Measurements from ENCODE around the gene KCNC1.
A peak's percentile ranks its signal among the peaks of the same experiment; 100 is the strongest.

Gene KCNC1

DNA sequence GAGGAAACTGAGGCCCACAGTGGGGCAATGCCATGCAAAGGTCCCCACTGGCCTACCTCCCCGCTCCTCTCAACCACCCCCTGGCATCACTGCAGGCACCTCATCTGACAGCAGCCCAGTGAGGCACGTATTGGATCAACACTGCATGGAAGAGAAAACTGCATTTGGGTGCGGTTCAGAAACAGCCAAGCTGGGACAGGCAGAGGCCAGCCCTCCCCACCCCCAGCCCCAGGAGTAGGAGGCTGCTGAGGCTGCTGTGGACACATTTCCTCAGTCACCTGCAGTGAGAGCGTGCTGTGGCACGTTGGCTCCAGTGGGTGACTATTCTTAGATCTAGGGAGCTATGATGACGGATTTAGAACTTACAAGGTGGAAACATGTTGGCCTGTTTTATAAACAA, 63.7 kb downstream of the KCNC1 start:
- DNase-seq, result no peak

GRCh38 chr11:17798716-17799115, 64.1 kb downstream of the KCNC1 start:
- DNase-seq, result no peak

DNA sequence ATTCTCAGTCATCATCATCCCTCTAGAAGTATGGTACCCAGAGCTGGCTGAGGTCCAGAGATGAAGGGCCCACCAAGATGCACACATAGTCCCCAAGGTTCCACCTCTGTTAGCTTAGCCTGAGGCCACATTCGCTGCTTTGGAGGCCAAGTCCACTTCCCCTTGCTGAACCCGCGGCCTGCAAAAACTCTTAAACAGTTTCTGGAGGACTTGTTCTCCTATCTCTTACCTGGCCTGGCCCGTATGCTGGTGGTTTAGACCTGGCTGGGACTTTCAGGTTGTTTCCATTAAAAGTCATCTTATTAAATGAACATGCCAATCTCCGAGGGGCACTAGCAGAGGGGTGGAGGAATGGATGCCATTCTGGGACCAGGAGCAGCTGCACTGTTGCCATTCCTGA, 64.6 kb downstream of the KCNC1 start:
- DNase-seq, result no peak

DNA sequence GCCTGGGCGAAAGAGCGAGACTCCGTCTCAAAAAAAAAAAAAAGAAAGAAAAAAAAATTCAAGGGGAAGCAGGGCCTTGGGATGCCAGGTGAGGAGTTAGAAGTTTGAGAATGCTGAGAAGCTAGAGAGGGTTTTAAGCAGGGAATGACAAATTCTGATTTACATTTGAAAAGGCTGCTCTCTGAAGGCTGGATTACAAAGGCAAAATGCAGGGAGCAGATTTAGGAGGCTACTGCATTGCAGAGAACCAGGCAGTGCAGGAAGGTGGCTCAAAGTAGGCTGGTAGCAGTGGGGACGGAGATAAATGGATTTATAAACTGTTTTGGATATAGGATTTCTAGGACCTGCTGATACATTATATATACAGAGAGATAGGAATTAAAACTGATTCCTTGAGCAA, 66.6 kb downstream of the KCNC1 start:
- no peak for DNase-seq

- no peak for DNase-seq
Measured at GRCh38 chr11:17802491-17802890, 67.9 kb downstream of the KCNC1 start.

DNA sequence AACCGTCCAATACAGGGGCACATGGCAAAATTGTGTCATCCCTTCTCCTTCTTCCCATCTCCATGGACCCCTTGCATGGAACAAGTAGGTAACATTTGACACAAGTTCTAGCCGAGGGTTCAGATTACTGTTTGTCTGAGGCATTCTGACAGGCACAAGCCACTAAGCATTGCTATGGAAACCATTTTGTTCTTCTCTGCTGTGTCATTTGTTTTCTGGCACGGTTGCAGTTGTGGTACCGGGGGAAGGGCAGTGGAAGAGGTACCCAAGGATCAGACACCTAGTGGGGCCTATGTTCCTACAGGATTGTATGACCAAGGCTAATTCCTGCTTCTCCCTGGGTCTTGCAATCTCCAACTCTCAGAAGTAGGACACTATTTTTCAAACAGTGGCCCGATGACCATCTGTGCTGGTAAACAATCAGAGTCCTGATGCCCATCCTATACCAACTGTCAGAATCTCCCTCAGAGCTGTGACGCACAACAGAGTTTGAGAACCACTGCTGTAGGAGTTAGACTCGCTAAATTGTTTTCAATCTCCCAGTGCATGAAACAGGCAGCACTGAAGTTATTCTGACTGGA, 69.3 kb downstream of the KCNC1 start:
- DNase-seq, result no peak

DNA sequence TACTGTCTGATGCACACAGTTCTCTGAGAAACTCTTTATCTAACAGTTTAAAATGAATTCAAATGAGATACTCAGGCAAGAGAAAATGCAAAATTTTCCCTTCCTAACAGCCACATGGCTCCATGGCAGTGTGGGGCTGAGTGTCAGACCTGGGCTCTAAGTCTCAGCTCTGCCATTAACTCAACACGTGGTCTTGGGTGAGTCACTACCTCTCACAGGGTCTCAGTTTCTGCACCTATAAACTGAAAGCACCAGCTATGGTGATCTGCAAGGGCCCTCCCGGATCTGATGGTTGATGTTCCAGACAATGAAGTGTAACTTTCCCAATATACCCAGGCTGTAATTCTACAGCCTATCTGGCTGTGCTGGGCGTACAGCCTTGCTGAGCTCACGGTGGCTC, 70.5 kb downstream of the KCNC1 start:
- DNase-seq, result no peak

DNA sequence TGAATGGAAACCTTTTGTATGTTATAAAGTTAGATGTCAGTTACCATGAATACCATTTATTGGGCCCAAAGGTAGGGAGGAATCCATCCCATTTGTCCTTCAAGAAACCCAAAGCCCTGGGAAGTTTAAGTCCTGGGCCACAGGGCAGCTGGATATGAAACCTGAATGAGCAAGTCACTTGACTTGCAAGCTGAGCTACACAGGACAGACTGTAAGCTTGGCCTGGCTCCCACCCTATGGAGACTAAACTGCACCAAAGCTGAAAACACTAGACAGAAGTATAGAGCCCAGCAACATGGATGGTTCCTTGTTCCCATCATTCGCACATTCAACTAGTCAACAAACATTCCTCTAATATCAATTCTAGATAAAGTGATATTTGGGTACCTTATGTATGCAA, 71.3 kb downstream of the KCNC1 start:
- no peak for DNase-seq

DNA sequence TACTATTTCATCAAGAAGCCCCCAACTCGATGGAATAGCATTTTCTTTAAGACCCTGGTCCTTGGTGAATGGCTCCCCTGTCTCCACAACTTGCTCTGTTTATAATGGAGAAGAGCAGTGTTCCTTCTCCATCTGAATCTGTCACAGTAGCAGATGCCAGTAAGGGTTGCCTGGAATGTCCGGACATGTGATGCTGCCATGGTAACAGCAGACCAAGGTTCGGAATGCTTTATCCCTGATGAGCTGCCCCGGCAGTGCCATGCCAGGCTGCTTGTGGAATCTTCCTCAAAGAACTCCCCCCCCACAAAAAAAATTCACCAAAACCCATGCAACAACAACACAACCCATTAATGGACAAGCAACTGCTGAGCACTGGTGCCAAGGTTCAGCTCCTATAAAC, 72.5 kb downstream of the KCNC1 start:
- DNase-seq, result no peak

DNA sequence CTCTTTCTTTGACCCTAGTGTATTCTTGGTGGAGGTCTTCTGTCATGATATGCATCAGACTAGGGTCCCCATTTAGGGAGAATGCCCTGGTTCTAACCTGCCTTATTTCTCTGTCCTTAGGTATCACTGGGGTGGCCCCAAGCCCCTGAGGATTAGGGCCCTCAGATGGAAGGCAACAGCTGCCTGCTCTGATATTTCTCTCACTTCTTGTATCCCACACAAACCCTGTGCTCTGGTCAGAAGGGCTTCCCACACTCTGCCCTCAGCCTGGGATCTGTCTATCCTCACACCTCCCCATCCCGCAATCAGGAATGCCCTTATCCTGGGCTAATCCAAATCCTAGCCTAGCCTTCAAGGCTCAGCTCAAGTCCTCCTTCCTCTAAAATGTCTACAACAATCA, 75.5 kb downstream of the KCNC1 start:
- DNase-seq, result no peak

- no peak for DNase-seq
Measured at GRCh38 chr11:17810746-17811145, 76.2 kb downstream of the KCNC1 start.

DNA sequence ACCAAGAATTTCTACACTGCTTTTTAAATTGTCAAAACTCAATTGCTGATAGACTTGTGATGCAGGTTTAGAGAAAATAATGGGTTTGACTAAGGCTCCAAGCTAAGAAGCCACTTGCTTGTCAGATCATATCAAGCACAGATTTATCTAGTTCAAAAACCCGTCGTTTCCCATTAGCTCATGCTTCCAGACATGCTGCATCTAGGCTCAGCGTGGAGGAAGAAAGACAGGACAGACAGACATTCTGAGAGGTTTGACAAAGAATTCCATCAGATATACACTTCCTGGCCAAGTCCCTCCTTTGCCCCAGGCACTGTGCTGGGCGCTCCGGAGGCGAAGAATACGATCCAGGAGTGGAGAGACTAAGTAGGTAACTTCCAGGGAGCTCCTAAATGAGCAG, 76.8 kb downstream of the KCNC1 start:
- DNase-seq, result no peak

- DNase-seq, result no peak
Measured at GRCh38 chr11:17812091-17812864, 77.7 kb downstream of the KCNC1 start.

GRCh38 chr11:17812865-17813187, 78.2 kb downstream of the KCNC1 start:
- no peak for DNase-seq

DNA sequence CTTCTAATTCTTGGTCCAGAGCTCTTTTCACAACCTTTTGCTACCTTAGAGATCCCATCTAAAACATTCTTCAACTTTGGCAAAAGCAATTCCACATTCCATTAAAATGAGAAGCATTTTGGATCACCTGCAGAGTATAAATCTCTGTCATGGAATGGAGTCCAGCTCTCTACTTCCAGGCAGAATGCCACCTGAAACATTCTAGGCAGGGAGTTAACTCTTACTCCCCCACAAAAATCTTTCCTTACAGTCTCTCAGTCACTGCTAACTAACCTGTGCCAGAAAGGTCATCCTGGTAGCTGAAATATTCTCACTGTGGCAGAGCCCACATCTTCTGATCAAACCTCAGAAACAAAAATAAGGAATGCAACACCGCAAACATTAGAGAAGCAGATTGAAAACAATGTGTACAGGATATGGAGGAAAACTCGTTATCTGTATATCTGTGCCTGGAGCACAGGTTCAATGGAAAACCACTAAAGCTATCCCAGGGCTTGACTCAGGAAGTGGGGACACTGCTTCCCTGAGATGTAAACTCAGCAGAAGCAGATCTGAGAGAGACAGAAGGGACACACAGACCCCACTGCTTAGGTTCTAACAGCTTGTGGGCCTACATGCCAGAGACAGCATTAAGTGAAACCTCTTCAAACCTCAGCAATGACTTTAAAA, 78.9 kb downstream of the KCNC1 start:
- no peak for DNase-seq

DNA sequence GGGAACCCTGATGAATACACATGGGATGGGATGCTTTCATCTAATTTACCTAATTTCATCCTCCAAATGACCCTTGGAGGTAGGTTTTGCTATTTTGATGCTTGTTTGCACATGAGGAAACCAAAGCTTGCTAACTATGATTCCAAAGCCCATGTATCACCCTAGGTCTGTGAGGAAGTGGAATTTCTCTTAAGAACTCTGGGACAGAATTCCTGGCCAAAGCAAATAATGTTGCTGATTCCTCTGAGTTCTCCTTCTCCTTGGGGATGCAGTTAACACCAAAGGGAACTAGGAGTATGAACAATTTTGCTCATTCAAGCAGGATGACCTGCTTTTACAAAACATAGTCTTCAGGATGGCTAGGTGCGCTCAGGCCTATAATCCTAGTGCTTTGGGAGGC, 80.0 kb downstream of the KCNC1 start:
- no peak for DNase-seq

DNA sequence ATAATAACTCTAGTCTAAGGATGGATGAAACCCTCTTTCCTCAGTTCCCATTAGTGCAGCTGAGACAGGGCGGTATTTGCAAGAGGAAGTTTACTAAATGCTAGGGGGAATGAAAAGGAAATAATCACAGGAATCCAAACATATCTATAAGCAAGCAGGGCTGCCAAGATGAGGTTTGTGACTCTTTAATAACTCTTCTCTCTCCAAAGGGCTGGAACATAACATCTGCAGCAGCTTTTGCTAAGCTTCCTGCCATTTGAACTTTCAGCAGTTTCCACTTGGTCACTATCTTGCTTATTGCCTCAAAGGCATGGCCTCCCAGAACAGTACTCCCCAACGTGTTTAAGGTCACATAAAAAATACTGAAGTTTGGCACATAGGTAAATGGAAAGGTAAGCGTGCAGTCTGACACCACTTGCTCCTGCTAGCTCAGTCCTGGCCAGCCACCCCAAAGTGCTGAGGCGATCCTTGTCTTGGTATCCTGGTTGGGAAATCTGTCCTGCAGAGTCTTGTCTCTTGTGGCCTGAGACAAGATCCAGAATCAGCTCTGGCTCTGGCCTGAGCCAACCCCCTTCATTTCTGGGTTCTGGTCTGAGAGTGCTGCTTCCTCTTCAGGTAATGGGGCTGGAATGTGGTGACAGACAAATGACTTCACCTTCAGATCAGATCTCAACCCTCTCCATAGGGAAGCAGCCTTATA, 81.8 kb downstream of the KCNC1 start:
- DNase-seq, result peak; percentile 71

- no peak for DNase-seq
Measured at GRCh38 chr11:17821648-17822400, 87.2 kb downstream of the KCNC1 start.

DNA sequence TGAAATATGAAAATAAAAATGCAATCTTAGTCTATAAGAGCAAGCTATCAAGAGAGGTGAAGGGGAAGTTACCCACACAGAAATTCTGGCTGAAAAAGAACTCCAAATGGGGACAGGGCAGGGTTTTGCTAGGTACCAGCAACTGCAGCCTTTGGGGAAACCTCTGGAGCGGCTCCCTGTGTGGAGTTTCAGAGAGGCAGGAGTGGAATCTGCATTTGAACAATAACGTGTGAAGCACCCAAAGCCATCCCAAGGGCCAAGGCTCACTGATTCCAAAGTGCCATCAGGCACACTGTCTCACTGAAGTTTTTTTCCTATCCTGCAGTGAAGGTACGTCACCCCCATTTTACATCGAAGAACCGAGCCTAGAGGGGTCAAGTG, 87.8 kb downstream of the KCNC1 start:
- DNase-seq, result no peak

GRCh38 chr11:17827006-17827405, 92.4 kb downstream of the KCNC1 start:
- DNase-seq, result peak; percentile 82

- no peak for DNase-seq
Measured at GRCh38 chr11:17828311-17828751, 93.8 kb downstream of the KCNC1 start.

GRCh38 chr11:17831228-17831627, 96.6 kb downstream of the KCNC1 start:
- no peak for DNase-seq

DNA sequence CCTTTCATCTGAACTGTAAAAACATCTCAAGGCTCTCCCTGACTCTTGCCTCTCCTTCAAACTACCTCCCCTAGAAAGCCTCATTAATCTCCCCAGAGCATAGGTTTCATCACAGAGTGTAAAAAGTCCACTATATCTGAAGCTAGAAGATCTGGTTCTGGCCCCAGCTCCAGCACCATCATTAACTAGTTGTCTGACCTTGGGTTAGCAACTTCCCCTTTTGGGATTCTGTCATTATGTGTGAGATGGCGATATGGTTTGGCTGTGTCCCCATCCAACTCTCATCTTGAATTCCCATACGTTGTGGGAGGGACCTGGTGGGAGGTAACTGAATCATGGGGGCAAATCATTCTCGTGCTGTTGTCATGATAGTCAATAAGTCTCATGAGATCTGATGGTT, 97.3 kb downstream of the KCNC1 start:
- no peak for DNase-seq

Measured in DMS79 (cell line).